Liver (tissue), 9 donors: ENCODE results near the gene CIDEA. TPM values are rescaled to one million over a fixed set of nuclear protein-coding genes. Genes with fewer than 3 reads are reported as not detected.

ENCODE experiments used
- DNase-seq: peaks from one replicate; pipeline ENCODE4 v3.0.0-alpha.2; 2017; ENCODE audit warnings: low spot score
- H3K27ac ChIP-seq, 2 donors: one replicate each; pipeline ENCODE4 v1.7.0; 2013; ENCODE audit warnings: inconsistent platforms in 2 of 2, low read length in 2 of 2, control low read depth in 1 of 2, low read depth in 1 of 2, mild to moderate bottlenecking in 1 of 2
- H3K27me3 ChIP-seq, 4 donors: one replicate each; pipeline versions ENCODE4 v1.6.1 to v1.7.0; 2013; ENCODE audit warnings: low read length in 3 of 4, inconsistent platforms in 1 of 4, mild to moderate bottlenecking in 1 of 4, moderate library complexity in 1 of 4; ENCODE audit not compliant: control insufficient read depth in 4 of 4, insufficient read depth in 4 of 4
- H3K36me3 ChIP-seq, 4 donors: one replicate each; pipeline versions ENCODE4 v1.6.1 to v1.7.0; 2013; ENCODE audit warnings: low read length in 3 of 4, mild to moderate bottlenecking in 3 of 4, low read depth in 1 of 4, moderate library complexity in 1 of 4; ENCODE audit not compliant: control insufficient read depth in 4 of 4, insufficient read depth in 3 of 4
- H3K4me1 ChIP-seq, 4 donors: one replicate each; pipeline versions ENCODE4 v1.6.1 to v1.7.0; 2013; ENCODE audit warnings: low read length in 3 of 4, mild to moderate bottlenecking in 3 of 4, moderate library complexity in 1 of 4; ENCODE audit not compliant: control insufficient read depth in 4 of 4, insufficient read depth in 4 of 4
- H3K4me3 ChIP-seq, 3 donors: one replicate each; pipeline versions ENCODE4 v1.6.1 to v1.7.0; 2013; ENCODE audit warnings: low read length in 3 of 3, control low read depth in 1 of 3, low read depth in 1 of 3, mild to moderate bottlenecking in 1 of 3
- H3K9ac ChIP-seq, 2 donors: one replicate each; pipeline ENCODE4 v1.7.0; 2013; ENCODE audit warnings: low read length in 2 of 2, mild to moderate bottlenecking in 2 of 2, moderate library complexity in 2 of 2, control low read depth in 1 of 2, low read depth in 1 of 2
- H3K9me3 ChIP-seq, 4 donors: one replicate each; pipeline versions ENCODE4 v1.6.1 to v1.7.0; 2013; ENCODE audit warnings: low read length in 3 of 4; ENCODE audit not compliant: control insufficient read depth in 4 of 4
- ATF3 ChIP-seq: IDR thresholded peaks from 2 replicates; pipeline ENCODE4 v1.6.1; 2016; ENCODE audit warnings: antibody characterized with exemption
- CTCF ChIP-seq: fragments of 150-350 bp; IDR thresholded peaks from 2 replicates; pipeline ENCODE4 v1.5.1; 2017; ENCODE audit warnings: improper control_type of control experiment, low read depth, low read length; ENCODE audit not compliant: missing input control
- EGR1 ChIP-seq, 2 donors: IDR thresholded peaks; 2 replicates each; pipeline ENCODE4 v1.6.1; 2016 to 2018; ENCODE audit warnings: antibody characterized with exemption in 2 of 2, low read depth in 2 of 2
- FOXA1 ChIP-seq: IDR thresholded peaks from 2 replicates; pipeline ENCODE4 v1.6.1; 2016; ENCODE audit warnings: antibody characterized with exemption
- FOXA2 ChIP-seq: IDR thresholded peaks from 2 replicates; pipeline ENCODE4 v1.6.1; 2016; ENCODE audit warnings: antibody characterized with exemption
- GABPA ChIP-seq, 2 donors: IDR thresholded peaks in 1 of 2; conservative IDR thresholded peaks in 1 of 2; 2 replicates each; pipeline ENCODE4 v1.6.1; 2016; ENCODE audit warnings: antibody characterized with exemption in 2 of 2, mild to moderate bottlenecking in 1 of 2, moderate library complexity in 1 of 2
- HNF4A ChIP-seq, 2 donors: conservative IDR thresholded peaks; 2 replicates each; pipeline ENCODE4 v1.6.1; 2016; ENCODE audit warnings: antibody characterized with exemption in 2 of 2, mild to moderate bottlenecking in 2 of 2
- HNF4G ChIP-seq: IDR thresholded peaks from 2 replicates; pipeline ENCODE4 v1.6.1; 2016; ENCODE audit warnings: antibody characterized with exemption
- JUND ChIP-seq, 2 donors: IDR thresholded peaks; 2 replicates each; pipeline ENCODE4 v1.6.1; 2016; ENCODE audit warnings: antibody characterized with exemption in 2 of 2
- MAX ChIP-seq: IDR thresholded peaks from 2 replicates; pipeline ENCODE4 v1.6.1; 2016; ENCODE audit warnings: antibody characterized with exemption
- NR2F2 ChIP-seq: IDR thresholded peaks from 2 replicates; pipeline ENCODE4 v1.6.1; 2016; ENCODE audit warnings: antibody characterized with exemption
- RAD21 ChIP-seq, 2 donors: IDR thresholded peaks; 2 replicates each; pipeline ENCODE4 v1.6.1; 2016; ENCODE audit warnings: antibody characterized with exemption in 2 of 2, mild to moderate bottlenecking in 2 of 2
- REST ChIP-seq: IDR thresholded peaks from 2 replicates; pipeline ENCODE4 v1.6.1; 2016; ENCODE audit warnings: antibody characterized with exemption, mild to moderate bottlenecking
- RXRA ChIP-seq, 2 donors: IDR thresholded peaks; 2 replicates each; pipeline ENCODE4 v1.6.1; 2017 to 2018; ENCODE audit warnings: antibody characterized with exemption in 2 of 2, mild to moderate bottlenecking in 1 of 2
- SP1 ChIP-seq: IDR thresholded peaks from 2 replicates; pipeline ENCODE4 v1.6.1; 2018; ENCODE audit warnings: antibody characterized with exemption, mild to moderate bottlenecking
- TAF1 ChIP-seq: conservative IDR thresholded peaks from 2 replicates; pipeline ENCODE4 v1.6.1; 2016; ENCODE audit warnings: antibody characterized with exemption, mild to moderate bottlenecking
- ZBTB33 ChIP-seq: IDR thresholded peaks from 2 replicates; pipeline ENCODE4 v1.6.1; 2016; ENCODE audit warnings: antibody characterized with exemption
- WGBS: extraction: QIAGEN DNeasy Blood & Tissue Kit; methylation state at CpG from one replicate; pipeline ENCODE4 v1.1.7; 2013; 5-methylcytosine and 5-hydroxymethylcytosine counted together
- polyA plus RNA-seq, 2 donors: library from polyadenylated mRNA; stranded (reverse) in 1 of 2; unstranded in 1 of 2; fragments of 200-250 nt in 1 of 2; fragments of >200 nt in 1 of 2; fragmentation: Nextera tagmentation in 1 of 2; extraction: Ambion mirVana in 1 of 2; gene quantifications; one replicate each; pipeline versions ENCODE4 v1.2.1 to v1.2.3, GENCODE V29; 2013 to 2015
- total RNA-seq, 2 donors: library from RNA; depleted of rRNA; stranded (reverse); fragments of >200 nt; gene quantifications; one replicate each; pipeline ENCODE4 v1.2.3, GENCODE V29; 2014
- donor health status: healthy.
- donor health status: healthy.
- donor health status: healthy.
- donor health status: healthy.
- donor health status: healthy.

CIDEA gene
- total and polyA plus RNA-seq, 4 donors = not detected

GRCh38 chr18:12281861-12282260 lies 27.7 kb downstream of the CIDEA start:
- peaks cover 0 to 3% (median 0%) of the 10 kb centered on the region in 4 donors for H3K27me3 ChIP-seq
- no peak overlapping the region for H3K9ac ChIP-seq
- no peak for DNase-seq
- no peaks in the 10 kb centered on the region for H3K4me1 ChIP-seq
- H3K9me3 ChIP-seq = no peaks in the 10 kb centered on the region
- H3K4me3 ChIP-seq = no peak overlapping the region
- TF ChIP-seq HNF4G (no peak), RAD21 (IDR thresholded peaks at IDR 0.05) (no peak), GABPA (IDR thresholded peaks at IDR 0.05 in 1 of 2, conservative IDR thresholded peaks at IDR 0.05 in 1 of 2) (no peak), JUND (IDR thresholded peaks at IDR 0.05) (no peak), FOXA2 (no peak), EGR1 (IDR thresholded peaks at IDR 0.05; ENCODE audit: low read depth in 2 of 2) (no peak), ZBTB33 (no peak), MAX (no peak), TAF1 (no peak), ATF3 (no peak), FOXA1 (no peak), CTCF (no peak), REST (no peak), RXRA (IDR thresholded peaks at IDR 0.05) (no peak), SP1 (no peak), HNF4A (conservative IDR thresholded peaks at IDR 0.05) (no peak), NR2F2 (no peak)
- no peak overlapping the region for H3K27ac ChIP-seq
- no peaks in the 10 kb centered on the region for H3K36me3 ChIP-seq
- WGBS = 22% methylated on average over 1 of the region's 1 CpG
